ENCODE measurements around the gene KCNIP4. TPM values are rescaled to one million over a fixed set of nuclear protein-coding genes. Genes with fewer than 3 reads are reported as not detected.

KCNIP4 gene
- total RNA-seq, 1 donor, result 1.7 TPM

- no peak for TF ChIP-seq CTCF (IDR thresholded peaks at IDR 0.05; ENCODE audit: insufficient read depth, low read length)
- no peak overlapping the region for H3K4me3 ChIP-seq (ENCODE audit: low read depth, low read length)
- DNase-seq (ENCODE audit: low read depth), result no peak
These were observed 26.9 kb downstream of the KCNIP4 start for GRCh38 chr4:21921526-21922180.

GRCh38 chr4:21915761-21916160 is 32.8 kb downstream of the KCNIP4 start:
- no peak for TF ChIP-seq CTCF (IDR thresholded peaks at IDR 0.05; ENCODE audit: insufficient read depth, low read length)
- no peak for DNase-seq (ENCODE audit: low read depth)
- no peak overlapping the region for H3K4me3 ChIP-seq (ENCODE audit: low read depth, low read length)

GRCh38 chr4:21901831-21902230 is 46.7 kb downstream of the KCNIP4 start:
- no peak for TF ChIP-seq CTCF (IDR thresholded peaks at IDR 0.05; ENCODE audit: insufficient read depth, low read length)
- no peak for DNase-seq (ENCODE audit: low read depth)
- H3K4me3 ChIP-seq (ENCODE audit: low read depth, low read length), result no peak overlapping the region

- no peak for TF ChIP-seq CTCF (IDR thresholded peaks at IDR 0.05; ENCODE audit: insufficient read depth, low read length)
- H3K4me3 ChIP-seq (ENCODE audit: low read depth, low read length), result no peak overlapping the region
- no peak for DNase-seq (ENCODE audit: low read depth)
These were observed 47.3 kb downstream of the KCNIP4 start for GRCh38 chr4:21901281-21901680.

GRCh38 chr4:21900211-21900610 is 48.4 kb downstream of the KCNIP4 start:
- no peak for DNase-seq (ENCODE audit: low read depth)
- TF ChIP-seq CTCF (IDR thresholded peaks at IDR 0.05; ENCODE audit: insufficient read depth, low read length), result no peak
- H3K4me3 ChIP-seq (ENCODE audit: low read depth, low read length), result no peak overlapping the region

- H3K4me3 ChIP-seq (ENCODE audit: low read depth, low read length), result no peak overlapping the region
- DNase-seq (ENCODE audit: low read depth), result no peak
- TF ChIP-seq CTCF (IDR thresholded peaks at IDR 0.05; ENCODE audit: insufficient read depth, low read length), result no peak
These were observed 50.5 kb downstream of the KCNIP4 start for GRCh38 chr4:21898101-21898500.

GRCh38 chr4:21896767-21897166 is 51.8 kb downstream of the KCNIP4 start:
- DNase-seq (ENCODE audit: low read depth), result no peak
- TF ChIP-seq CTCF (IDR thresholded peaks at IDR 0.05; ENCODE audit: insufficient read depth, low read length), result no peak
- no peak overlapping the region for H3K4me3 ChIP-seq (ENCODE audit: low read depth, low read length)
